OCI-LY7 (cell line): Measurements from ENCODE around the gene ELOVL6. TPM values are rescaled to one million over a fixed set of nuclear protein-coding genes. Genes with fewer than 3 reads are reported as not detected.

Experiments
- BruUV-seq: library from RNA; stranded (reverse); fragments of 400-500 nt; replicated peaks from 2 replicates; lab custom pipeline; 2021; lab: Mats Ljungman, UMichigan
- CTCF ChIA-PET: fragments of 300-600 bp; sonication (Branson Sonifier 250); formaldehyde crosslinking; loops from one replicate; lab custom pipeline; 2022; ENCODE audit warnings: antibody characterized with exemption; ENCODE audit not compliant: unreplicated experiment; lab: Charles Lee
- POLR2A ChIA-PET: fragments of 300-600 bp; sonication (Branson Sonifier 250); formaldehyde crosslinking; loops from one replicate; lab custom pipeline; 2022; ENCODE audit warnings: antibody characterized with exemption; lab: Charles Lee
- DNase-seq: peaks from one replicate; pipeline ENCODE4 v3.0.0-alpha.2; 2015; ENCODE audit warnings: low spot score
- H2AFZ ChIP-seq: fragments of 200-600 bp; sonication (generic), shearing (Covaris generic); 2 replicates; pipeline ENCODE4 v1.6.1; 2014; ENCODE audit warnings: mild to moderate bottlenecking, antibody characterized with exemption, low read length, moderate library complexity
- H3K27ac ChIP-seq: fragments of 200-600 bp; sonication (generic); 2 replicates; pipeline ENCODE4 v1.5.1; 2014; ENCODE audit warnings: mixed run types, low read depth, mild to moderate bottlenecking, moderate library complexity, low read length, inconsistent platforms; ENCODE audit not compliant: poor library complexity, severe bottlenecking
- H3K36me3 ChIP-seq: fragments of 200-600 bp; sonication (generic); 2 replicates; pipeline ENCODE4 v1.6.1; 2014; ENCODE audit warnings: mild to moderate bottlenecking, antibody characterized with exemption, low read length, moderate library complexity, mixed read lengths; ENCODE audit not compliant: insufficient read depth
- H3K4me1 ChIP-seq: fragments of 200-600 bp; sonication (generic); 2 replicates; pipeline ENCODE4 v1.5.1; 2014; ENCODE audit warnings: mild to moderate bottlenecking, low read length; ENCODE audit not compliant: insufficient read depth, poor library complexity, severe bottlenecking
- H3K4me2 ChIP-seq: fragments of 200-600 bp; sonication (generic); 2 replicates; pipeline ENCODE4 v1.6.1; 2014; ENCODE audit warnings: mild to moderate bottlenecking, low read length
- H3K4me3 ChIP-seq: fragments of 200-600 bp; sonication (generic); 2 replicates; pipeline ENCODE4 v1.5.1; 2014; ENCODE audit warnings: mild to moderate bottlenecking, low read depth, low read length; ENCODE audit not compliant: poor library complexity, severe bottlenecking
- H3K79me2 ChIP-seq: fragments of 200-600 bp; sonication (generic); 2 replicates; pipeline ENCODE4 v1.6.1; 2016; ENCODE audit warnings: low read depth, mild to moderate bottlenecking, low read length, moderate library complexity, mixed read lengths; ENCODE audit not compliant: insufficient read depth
- H3K9me2 ChIP-seq: fragments of 200-600 bp; sonication (generic); 2 replicates; pipeline ENCODE4 v1.6.1; 2016; ENCODE audit warnings: mild to moderate bottlenecking, low read length, mixed read lengths; ENCODE audit not compliant: insufficient read depth
- H3K9me3 ChIP-seq: fragments of 200-600 bp; sonication (generic); 2 replicates; pipeline ENCODE4 v1.6.1; 2014; ENCODE audit warnings: mild to moderate bottlenecking, mixed run types, low read length, mixed read lengths
- H4K20me1 ChIP-seq: fragments of 200-600 bp; sonication (generic); 2 replicates; pipeline ENCODE4 v1.6.1; 2014; ENCODE audit warnings: mild to moderate bottlenecking, antibody characterized with exemption, low read length, moderate library complexity, mixed read lengths; ENCODE audit not compliant: insufficient read depth
- EZH2phosphoT487 ChIP-seq: fragments of 200-600 bp; sonication (generic); IDR thresholded peaks from 2 replicates; pipeline ENCODE4 v1.6.1; 2018; ENCODE audit warnings: low read depth, borderline replicate concordance, mild to moderate bottlenecking, mixed run types, antibody characterized with exemption, low read length, moderate library complexity, mixed read lengths
- intact Hi-C: fragments of 100-400 bp; cut with micrococcal nuclease; formaldehyde crosslinking; loops from one replicate; pipeline ENCODE4 v1.10.0; 2022; ENCODE audit not compliant: unreplicated experiment
- total RNA-seq, 2 experiments: library from RNA; depleted of rRNA in 1 of 2; stranded (reverse); fragments of >200 nt in 1 of 2; shearing (Covaris generic) in 1 of 2; gene quantifications; 2 replicates each; pipeline ENCODE4 v1.2.3, GENCODE V29; 2014 to 2022
- TF ChIP-seq, protein P1 (sequence below): fragments of 200-600 bp; sonication (generic); conservative IDR thresholded peaks from 2 replicates; pipeline ENCODE4 v1.5.1; 2014; ENCODE audit warnings: mild to moderate bottlenecking, antibody characterized with exemption, low read length, moderate library complexity, mixed read lengths

Gene ELOVL6
- total RNA-seq, 2 experiments from 2014 or later = 14.5 to 45.5 TPM

DNA sequence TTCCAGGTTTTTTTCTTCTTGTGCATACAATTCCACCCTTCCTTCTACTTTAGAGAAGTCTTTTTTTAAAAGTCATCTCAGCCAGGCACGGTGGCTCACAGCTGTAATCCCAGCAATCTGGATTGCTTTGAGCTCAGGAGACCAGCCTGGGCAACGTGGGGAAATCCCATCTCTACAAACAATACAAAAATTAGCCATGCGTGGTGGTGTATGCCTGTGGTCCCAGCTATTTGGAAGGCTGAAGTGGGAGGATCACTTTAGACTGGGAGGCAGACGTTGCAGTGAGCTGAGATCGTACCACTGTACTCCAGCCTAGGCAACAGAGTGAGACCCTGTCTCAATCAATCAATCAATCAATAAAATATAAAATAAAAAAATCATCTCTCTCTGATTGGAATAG, 14.8 kb downstream of the ELOVL6 start:
- Histone ChIP-seq H2AFZ (no peak overlapping the region), H3K4me2 (no peak overlapping the region), H4K20me1 (no peaks in the 10 kb centered on the region), H3K79me2 (peaks cover 24% of the 10 kb centered on the region; the same call in 1 of the 2 replicates), H3K4me3 (no peak overlapping the region), H3K27ac (no peak overlapping the region), H3K9me2 (no peaks in the 10 kb centered on the region), H3K9me3 (no peaks in the 10 kb centered on the region), H3K4me1 (peaks cover 18% of the 10 kb centered on the region), H3K36me3 (peaks cover 71% of the 10 kb centered on the region)
- ChIA-PET CTCF (no interaction called here), POLR2A (interaction anchor here (1.1 to 1.7 kb wide), 2 partner anchors 10 to 15 kb away, joined by 5 to 9 read pairs; partner anchors contain the start of gene ELOVL6)
- no peak for DNase-seq
- TF ChIP-seq, protein P1, sequence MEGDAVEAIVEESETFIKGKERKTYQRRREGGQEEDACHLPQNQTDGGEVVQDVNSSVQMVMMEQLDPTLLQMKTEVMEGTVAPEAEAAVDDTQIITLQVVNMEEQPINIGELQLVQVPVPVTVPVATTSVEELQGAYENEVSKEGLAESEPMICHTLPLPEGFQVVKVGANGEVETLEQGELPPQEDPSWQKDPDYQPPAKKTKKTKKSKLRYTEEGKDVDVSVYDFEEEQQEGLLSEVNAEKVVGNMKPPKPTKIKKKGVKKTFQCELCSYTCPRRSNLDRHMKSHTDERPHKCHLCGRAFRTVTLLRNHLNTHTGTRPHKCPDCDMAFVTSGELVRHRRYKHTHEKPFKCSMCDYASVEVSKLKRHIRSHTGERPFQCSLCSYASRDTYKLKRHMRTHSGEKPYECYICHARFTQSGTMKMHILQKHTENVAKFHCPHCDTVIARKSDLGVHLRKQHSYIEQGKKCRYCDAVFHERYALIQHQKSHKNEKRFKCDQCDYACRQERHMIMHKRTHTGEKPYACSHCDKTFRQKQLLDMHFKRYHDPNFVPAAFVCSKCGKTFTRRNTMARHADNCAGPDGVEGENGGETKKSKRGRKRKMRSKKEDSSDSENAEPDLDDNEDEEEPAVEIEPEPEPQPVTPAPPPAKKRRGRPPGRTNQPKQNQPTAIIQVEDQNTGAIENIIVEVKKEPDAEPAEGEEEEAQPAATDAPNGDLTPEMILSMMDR = no peak
- TF ChIP-seq EZH2phosphoT487 = no peak
- intact Hi-C loops = no loop called here
- BruUV-seq = no TSS peak

DNA sequence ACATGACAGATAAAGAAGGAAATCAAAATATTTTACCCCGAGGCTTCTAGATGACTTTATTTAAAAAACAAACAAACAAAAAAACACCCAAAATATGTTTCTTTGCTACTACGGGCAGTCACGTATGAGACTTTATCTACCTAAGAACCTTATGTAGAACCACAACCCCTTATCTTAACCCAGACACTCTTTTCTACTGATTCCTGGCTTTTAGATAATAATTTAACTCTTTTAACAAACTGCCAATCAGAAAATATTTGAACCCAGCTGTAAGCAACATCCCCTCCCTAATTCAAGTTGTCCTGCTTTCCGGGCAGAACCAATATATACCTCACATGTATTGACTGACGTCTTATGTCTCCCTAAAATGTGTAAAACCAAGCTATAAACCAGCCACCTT, 15.4 kb downstream of the ELOVL6 start:
- Histone ChIP-seq H3K79me2 (peaks cover 26% of the 10 kb centered on the region; the same call in 1 of the 2 replicates), H3K9me2 (no peaks in the 10 kb centered on the region), H3K9me3 (no peaks in the 10 kb centered on the region), H3K27ac (no peak overlapping the region), H3K4me2 (no peak overlapping the region), H3K36me3 (peaks cover 73% of the 10 kb centered on the region), H3K4me3 (no peak overlapping the region), H4K20me1 (no peaks in the 10 kb centered on the region), H2AFZ (no peak overlapping the region), H3K4me1 (peaks cover 18% of the 10 kb centered on the region)
- no TSS peak for BruUV-seq
- CTCF ChIA-PET = no interaction called here
- POLR2A ChIA-PET = interaction anchor here (1.1 to 1.7 kb wide), 2 partner anchors 11 to 16 kb away, joined by 5 to 9 read pairs; partner anchors contain the start of gene ELOVL6
- intact Hi-C loops = no loop called here
- no peak for DNase-seq
- TF ChIP-seq EZH2phosphoT487 = no peak
- TF ChIP-seq, protein P1 = no peak

DNA sequence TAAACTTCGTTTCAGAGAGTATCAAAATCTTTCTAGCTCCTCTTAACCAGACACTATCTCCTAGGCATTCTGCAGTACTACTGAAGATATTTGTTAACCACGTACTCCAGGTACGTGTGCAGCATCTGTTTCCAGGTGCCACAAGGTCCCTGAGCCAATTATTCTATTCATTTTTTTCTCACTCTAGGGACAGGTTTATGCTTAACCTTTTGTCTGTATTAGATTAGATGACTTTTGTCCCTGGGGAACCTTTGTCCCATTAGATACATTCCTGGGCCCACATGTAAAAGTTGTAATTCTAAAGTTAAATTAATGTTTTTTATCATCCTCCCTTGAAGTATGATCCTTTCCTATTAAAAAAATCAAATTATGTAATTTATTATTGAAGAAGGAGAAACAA, 16.5 kb downstream of the ELOVL6 start:
- H3K4me3 ChIP-seq = no peak overlapping the region
- no peak overlapping the region for H2AFZ ChIP-seq
- H4K20me1 ChIP-seq = no peaks in the 10 kb centered on the region
- H3K9me3 ChIP-seq = no peaks in the 10 kb centered on the region
- peaks cover 29% of the 10 kb centered on the region; the same call in 1 of the 2 replicates for H3K79me2 ChIP-seq
- BruUV-seq = no TSS peak
- no peak overlapping the region for H3K27ac ChIP-seq
- DNase-seq = no peak
- CTCF ChIA-PET = no interaction called here
- POLR2A ChIA-PET = interaction anchor here (1.1 kb wide), 1 partner anchor 21 kb away, joined by 3 read pairs; no protein-coding TSS in a partner anchor
- H3K4me2 ChIP-seq = no peak overlapping the region
- peaks cover 18% of the 10 kb centered on the region for H3K4me1 ChIP-seq
- H3K9me2 ChIP-seq = no peaks in the 10 kb centered on the region
- TF ChIP-seq EZH2phosphoT487 = no peak
- TF ChIP-seq, protein P1 = no peak
- intact Hi-C loops = no loop called here
- H3K36me3 ChIP-seq = peaks cover 72% of the 10 kb centered on the region
